Stomach (tissue), 9 donors: ENCODE data around the gene PRKCA. TPM values are rescaled to one million over a fixed set of nuclear protein-coding genes. Genes with fewer than 3 reads are reported as not detected.

Experiments
- DNase-seq, 2 donors: peaks; one replicate each; pipeline versions ENCODE4 v3.0.0 to v3.0.0-alpha.2; 2013 to 2019
- H3K27ac ChIP-seq, 5 donors: fragments of 200-600 bp in 4 of 5; sonication (generic) in 4 of 5; one replicate each; pipeline ENCODE4 v1.5.1; 2013 to 2019; ENCODE audit warnings: mild to moderate bottlenecking in 1 of 5, moderate library complexity in 1 of 5
- H3K27me3 ChIP-seq, 3 donors: fragments of 200-600 bp; sonication (generic); one replicate each; pipeline ENCODE4 v1.5.1; 2017 to 2019; ENCODE audit warnings: mixed run types in 1 of 3
- H3K36me3 ChIP-seq, 4 donors: fragments of 200-600 bp; sonication (generic); 1 replicate in 3 of 4; 2 replicates in 1 of 4; pipeline ENCODE4 v1.5.1; 2016 to 2019
- H3K4me1 ChIP-seq, 4 donors: fragments of 200-600 bp; sonication (generic); one replicate each; pipeline ENCODE4 v1.5.1; 2016 to 2019
- H3K4me3 ChIP-seq, 4 donors: fragments of 200-600 bp; sonication (generic) in 3 of 4; one replicate each; pipeline ENCODE4 v1.5.1; 2016 to 2019; ENCODE audit warnings: mild to moderate bottlenecking in 1 of 4
- H3K9me3 ChIP-seq, 4 donors: fragments of 200-600 bp; sonication (generic); one replicate each; pipeline ENCODE4 v1.5.1; 2016 to 2019
- CTCF ChIP-seq, 7 experiments: fragments of 450-650 bp in 4 of 7; fragments of 200-600 bp in 3 of 7; sonication (generic) in 3 of 7; IDR thresholded peaks; one replicate each; pipeline ENCODE4 v1.5.1; 2016 to 2019; ENCODE audit warnings: antibody characterized with exemption in 7 of 7, control low read depth in 2 of 7, mild to moderate bottlenecking in 1 of 7
- EP300 ChIP-seq: sonication (generic); formaldehyde crosslinking; IDR thresholded peaks from one replicate; pipeline ENCODE4 v1.6.1; 2017; ENCODE audit warnings: antibody characterized with exemption
- POLR2A ChIP-seq, 4 donors: fragments of 450-650 bp; IDR thresholded peaks; one replicate each; pipeline ENCODE4 v1.6.1; 2016; ENCODE audit warnings: antibody characterized with exemption in 4 of 4, control low read depth in 2 of 4, mild to moderate bottlenecking in 1 of 4, moderate library complexity in 1 of 4
- POLR2AphosphoS5 ChIP-seq, 3 donors: sonication (generic); formaldehyde crosslinking; IDR thresholded peaks; one replicate each; pipeline ENCODE4 v1.6.1; 2016; ENCODE audit warnings: antibody characterized with exemption in 3 of 3
- WGBS, 5 donors: extraction: QIAGEN DNeasy Blood & Tissue Kit in 3 of 5; methylation state at CpG; one replicate each; pipeline versions ENCODE4 v1.1.5 to v1.1.7; 2013 to 2018; 5-methylcytosine and 5-hydroxymethylcytosine counted together
- intact Hi-C: fragments of 100-400 bp; cut with DNase I; formaldehyde crosslinking; loops from one replicate; pipeline ENCODE4 v1.15.1; 2023; ENCODE audit warnings: low total_unique reads
- polyA plus RNA-seq, 3 donors: library from polyadenylated mRNA; stranded (reverse); fragments of 200-250 nt; gene quantifications; one replicate each; pipeline ENCODE4 v1.2.3, GENCODE V29; 2013
- total RNA-seq, 5 donors: library from RNA; depleted of rRNA; stranded (reverse); fragments of >200 nt; gene quantifications; one replicate each; pipeline versions ENCODE4 v1.1.0 to v1.2.3, GENCODE V29; 2014 to 2016
- donor health status: healthy with polysubstance abuse.
- donor health status: Bipolar disorder and iron deficiency.
- donor health status: healthy.

PRKCA gene
- total and polyA plus RNA-seq, 8 donors: 2.1 to 41.1 (median 12.2) TPM

GRCh38 chr17:66491213-66491612 is 188.8 kb downstream of the PRKCA start:
- H3K4me1 ChIP-seq: peaks cover 0 to 18% (median under 1%) of the 10 kb centered on the region in 4 donors
- no peaks in the 10 kb centered on the region for H3K27me3 ChIP-seq
- no peak overlapping the region for H3K4me3 ChIP-seq
- H3K9me3 ChIP-seq: no peaks in the 10 kb centered on the region
- DNase-seq: no peak
- no peak overlapping the region for H3K27ac ChIP-seq
- TF ChIP-seq EP300 (no peak), POLR2A (IDR thresholded peaks at IDR 0.05) (no peak), POLR2AphosphoS5 (IDR thresholded peaks at IDR 0.05) (no peak), CTCF (IDR thresholded peaks at IDR 0.05) (no peak)
- intact Hi-C loops: no loop called here
- 70 to 92% (median 86%) methylated on average over 2 of the region's 2 CpGs for WGBS, 5 donors
- H3K36me3 ChIP-seq: no peaks in the 10 kb centered on the region

GRCh38 chr17:66491665-66492064 is 189.3 kb downstream of the PRKCA start:
- intact Hi-C loops: no loop called here
- DNase-seq: no peak
- WGBS, 5 donors: 90 to 96% (median 90%) methylated on average over 3 of the region's 3 CpGs
- Histone ChIP-seq H3K4me3 (no peak overlapping the region), H3K4me1 (peaks cover 0 to 18% (median 3%) of the 10 kb centered on the region in 4 donors), H3K27ac (no peak overlapping the region), H3K9me3 (no peaks in the 10 kb centered on the region), H3K36me3 (peaks cover 0 to 2% (median 0%) of the 10 kb centered on the region in 4 donors), H3K27me3 (no peaks in the 10 kb centered on the region)
- no peak for TF ChIP-seq EP300
- no peak for TF ChIP-seq POLR2AphosphoS5 (IDR thresholded peaks at IDR 0.05)
- no peak for TF ChIP-seq CTCF (IDR thresholded peaks at IDR 0.05)
- no peak for TF ChIP-seq POLR2A (IDR thresholded peaks at IDR 0.05)

- TF ChIP-seq POLR2A (IDR thresholded peaks at IDR 0.05) (no peak), EP300 (no peak), POLR2AphosphoS5 (IDR thresholded peaks at IDR 0.05) (no peak), CTCF (IDR thresholded peaks at IDR 0.05) (no peak)
- Histone ChIP-seq H3K4me1 (peaks cover 0 to 18% (median 4%) of the 10 kb centered on the region in 4 donors), H3K4me3 (no peak overlapping the region), H3K27ac (no peak overlapping the region), H3K9me3 (no peaks in the 10 kb centered on the region), H3K27me3 (no peaks in the 10 kb centered on the region), H3K36me3 (peaks cover 0 to 5% (median 0%) of the 10 kb centered on the region in 4 donors)
- WGBS, 5 donors: 91 to 94% (median 93%) methylated on average over 4 of the region's 4 CpGs
- no peak for DNase-seq
- intact Hi-C loops: no loop called here
These were observed 189.7 kb downstream of the PRKCA start for GRCh38 chr17:66492080-66492479.

- Histone ChIP-seq H3K27me3 (no peaks in the 10 kb centered on the region), H3K9me3 (no peaks in the 10 kb centered on the region), H3K36me3 (peaks cover 0 to 5% (median 0%) of the 10 kb centered on the region in 4 donors), H3K4me3 (no peak overlapping the region), H3K27ac (no peak overlapping the region), H3K4me1 (peaks cover 0 to 18% (median 4%) of the 10 kb centered on the region in 4 donors)
- intact Hi-C loops: no loop called here
- no peak for TF ChIP-seq CTCF (IDR thresholded peaks at IDR 0.05)
- no peak for TF ChIP-seq EP300
- no peak for TF ChIP-seq POLR2A (IDR thresholded peaks at IDR 0.05)
- TF ChIP-seq POLR2AphosphoS5 (IDR thresholded peaks at IDR 0.05): no peak
- no peak for DNase-seq
- WGBS, 5 donors: 52 to 70% (median 67%) methylated on average over 6 of the region's 6 CpGs
These were observed 190.2 kb downstream of the PRKCA start for GRCh38 chr17:66492561-66493005.
